GM15510 (cell line): Measurements from ENCODE around the gene OSBPL5.

Experiments
- POLR2A ChIP-seq: IDR thresholded peaks from 3 replicates; pipeline ENCODE4 v1.6.1; 2011; ENCODE audit warnings: borderline replicate concordance; ENCODE audit not compliant: insufficient read length; ENCODE audit errors: extremely low read depth

OSBPL5 gene

GRCh38 chr11:3108183-3108721, 56.9 kb downstream of the OSBPL5 start:
- no peak for TF ChIP-seq POLR2A

- no peak for TF ChIP-seq POLR2A
Observed at GRCh38 chr11:3107608-3108182, 57.4 kb downstream of the OSBPL5 start.

GRCh38 chr11:3106736-3107524, 58.2 kb downstream of the OSBPL5 start:
- TF ChIP-seq POLR2A: no peak

GRCh38 chr11:3105791-3106735, 59.0 kb downstream of the OSBPL5 start:
- TF ChIP-seq POLR2A: no peak

- TF ChIP-seq POLR2A: no peak
Observed at GRCh38 chr11:3104961-3105790, 59.9 kb downstream of the OSBPL5 start.

GRCh38 chr11:3104051-3104714, 60.9 kb downstream of the OSBPL5 start:
- no peak for TF ChIP-seq POLR2A

GRCh38 chr11:3103076-3103475, 62.0 kb downstream of the OSBPL5 start:
- TF ChIP-seq POLR2A: no peak

- TF ChIP-seq POLR2A: no peak
Observed at GRCh38 chr11:3102641-3102921, 62.5 kb downstream of the OSBPL5 start.

- no peak for TF ChIP-seq POLR2A
Observed at GRCh38 chr11:3101921-3102640, 63.0 kb downstream of the OSBPL5 start.

- no peak for TF ChIP-seq POLR2A
Observed at GRCh38 chr11:3099178-3099577, 65.9 kb downstream of the OSBPL5 start.

- no peak for TF ChIP-seq POLR2A
Observed at GRCh38 chr11:3096909-3097530, 68.1 kb downstream of the OSBPL5 start.

- no peak for TF ChIP-seq POLR2A
Observed at GRCh38 chr11:3095712-3096361, 69.3 kb downstream of the OSBPL5 start.
